Rectal smooth muscle tissue (tissue), 1 donor: ENCODE data around the gene RBP2.
"Not testable (repeated sequence)": the region's sequence is repeated elsewhere in the genome, so short reads cannot be mapped to it uniquely, and the experiment has no call there.

ENCODE experiments used
- H3K27ac ChIP-seq: one replicate; pipeline ENCODE4 v1.7.0; 2013; ENCODE audit warnings: low read depth, low read length, inconsistent platforms
- H3K27me3 ChIP-seq: one replicate; pipeline ENCODE4 v1.7.0; 2013; ENCODE audit warnings: low read length; ENCODE audit not compliant: control insufficient read depth, insufficient read depth
- H3K36me3 ChIP-seq: one replicate; pipeline ENCODE4 v1.7.0; 2013; ENCODE audit warnings: low read length; ENCODE audit not compliant: control insufficient read depth, insufficient read depth
- H3K4me1 ChIP-seq: one replicate; pipeline ENCODE4 v1.7.0; 2013; ENCODE audit warnings: low read length; ENCODE audit not compliant: control insufficient read depth, insufficient read depth
- H3K4me3 ChIP-seq: one replicate; pipeline ENCODE4 v1.7.0; 2013; ENCODE audit warnings: low read length
- H3K9ac ChIP-seq: one replicate; pipeline ENCODE4 v1.7.0; 2013; ENCODE audit warnings: low read length

Gene RBP2

DNA sequence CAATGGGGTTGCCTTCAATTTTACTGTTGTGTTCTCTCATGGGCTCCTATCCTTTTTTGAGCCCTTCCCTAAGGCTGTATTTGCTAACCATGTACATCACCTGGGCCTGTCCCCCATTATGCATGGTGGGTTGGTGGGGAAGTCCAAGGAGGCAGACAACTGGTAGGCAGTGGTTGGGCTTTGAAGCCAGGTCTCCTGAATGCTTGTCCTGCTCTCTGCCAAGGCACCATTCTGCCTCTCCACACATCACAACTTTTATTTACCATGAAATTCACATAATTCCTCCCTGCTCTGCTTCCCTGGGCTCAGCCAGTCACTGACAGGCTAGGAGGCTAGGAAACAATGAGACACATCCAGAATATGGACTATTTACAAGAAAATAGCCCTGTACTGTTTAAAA is 45.8 kb downstream of the RBP2 start:
- Histone ChIP-seq H3K36me3 (no peaks in the 10 kb centered on the region), H3K27ac (no peak overlapping the region), H3K27me3 (no peaks in the 10 kb centered on the region)

DNA sequence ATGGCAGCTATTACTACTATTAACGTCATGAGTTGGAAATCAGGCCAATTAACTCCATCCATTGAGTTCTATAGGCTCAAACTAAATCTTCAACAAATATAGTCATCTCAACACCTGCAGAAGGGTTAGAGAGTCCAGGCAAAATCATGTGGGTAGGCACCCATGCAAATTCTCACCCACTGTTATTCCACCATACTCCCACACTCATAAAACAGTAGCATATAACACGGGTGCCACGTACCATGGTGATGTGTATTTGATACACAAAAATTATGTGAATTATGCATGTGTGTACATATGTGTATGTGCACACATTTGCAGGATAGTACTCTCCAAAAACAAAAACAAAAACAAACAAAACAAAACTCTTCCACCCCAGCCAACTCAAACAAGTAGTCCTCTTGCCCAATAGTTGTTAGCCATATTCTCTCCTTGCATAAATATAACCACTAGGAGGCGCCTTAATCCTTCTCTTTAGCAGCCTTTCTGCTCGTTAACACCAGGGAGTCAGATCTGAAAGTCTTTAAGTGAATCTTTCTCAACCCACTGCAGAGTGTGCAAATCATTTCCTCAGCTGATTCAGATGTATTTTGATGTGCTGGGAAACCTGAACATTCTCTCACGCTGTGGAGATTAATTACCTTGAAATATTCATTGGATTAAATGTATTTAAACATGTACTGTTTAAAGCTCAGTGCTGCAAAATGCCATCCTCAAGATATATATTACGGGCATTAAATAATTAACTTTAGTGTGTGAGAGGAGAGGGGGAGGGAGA is 48.8 kb downstream of the RBP2 start:
- H3K4me3 ChIP-seq, result no peak overlapping the region
- no peaks in the 10 kb centered on the region for H3K4me1 ChIP-seq
- H3K27ac ChIP-seq, result no peak overlapping the region
- H3K27me3 ChIP-seq, result no peaks in the 10 kb centered on the region
- H3K36me3 ChIP-seq, result no peaks in the 10 kb centered on the region
- H3K9ac ChIP-seq, result no peak overlapping the region

More for the DNA sequence above, 45.8 kb downstream of the RBP2 start:
- Histone ChIP-seq H3K4me1 (no peaks in the 10 kb centered on the region), H3K4me3 (no peak overlapping the region), H3K9ac (no peak overlapping the region)

DNA sequence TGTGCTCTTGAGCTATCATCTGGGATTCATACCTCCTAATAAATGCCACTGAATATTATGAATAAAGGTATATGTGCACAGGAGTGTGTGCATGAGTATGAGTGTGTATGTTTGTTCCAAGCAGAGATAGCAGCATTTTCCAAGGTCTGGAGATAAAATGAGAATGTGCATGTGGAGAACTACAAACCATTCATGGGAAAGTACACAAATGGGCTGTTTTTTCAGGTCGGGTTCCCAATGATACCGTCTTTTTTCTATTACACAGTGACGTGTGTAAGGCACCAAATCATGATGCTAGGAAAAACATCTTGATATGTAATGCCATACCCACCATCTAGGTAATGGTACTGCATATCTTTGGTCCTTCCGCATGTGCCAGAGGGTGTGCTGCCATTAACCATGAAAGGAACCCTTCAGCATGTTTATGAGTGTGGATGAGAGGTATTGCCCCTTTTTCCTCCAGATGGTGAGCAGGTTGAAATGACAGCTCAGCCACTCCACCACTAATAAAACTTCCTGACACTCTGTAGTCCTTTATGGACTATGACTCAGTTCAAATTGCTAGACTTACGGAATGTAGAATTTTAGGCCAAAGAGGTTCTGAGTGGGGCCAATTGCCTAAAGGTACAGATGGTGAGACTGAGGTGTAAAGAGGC is 50.4 kb downstream of the RBP2 start:
- Histone ChIP-seq H3K36me3 (no peaks in the 10 kb centered on the region), H3K9ac (no peak overlapping the region), H3K27me3 (no peaks in the 10 kb centered on the region), H3K4me1 (no peaks in the 10 kb centered on the region), H3K4me3 (no peak overlapping the region), H3K27ac (no peak overlapping the region)

DNA sequence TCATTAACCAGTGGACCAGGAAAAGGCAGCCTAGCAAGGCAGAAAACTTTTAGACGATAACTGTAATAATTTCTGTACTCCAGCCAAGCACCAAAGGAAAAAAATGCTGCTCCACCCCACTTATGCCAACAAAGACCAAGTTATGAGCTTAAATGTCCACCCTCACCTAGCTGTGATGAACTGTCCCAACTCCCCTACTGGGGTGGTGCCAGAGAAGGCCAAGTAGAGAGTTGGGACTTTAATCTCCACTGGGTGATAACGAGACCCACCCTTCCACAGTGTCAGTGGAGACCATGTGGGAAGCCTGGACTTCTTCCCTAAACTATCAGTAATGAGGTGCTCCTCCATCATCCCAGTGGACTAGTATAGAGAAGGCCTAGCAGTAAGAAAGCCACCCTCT is 53.1 kb downstream of the RBP2 start:
- no peaks in the 10 kb centered on the region for H3K27me3 ChIP-seq
- H3K4me3 ChIP-seq, result no peak overlapping the region
- no peak overlapping the region for H3K27ac ChIP-seq
- no peaks in the 10 kb centered on the region for H3K4me1 ChIP-seq
- no peak overlapping the region for H3K9ac ChIP-seq
- H3K36me3 ChIP-seq, result no peaks in the 10 kb centered on the region

DNA sequence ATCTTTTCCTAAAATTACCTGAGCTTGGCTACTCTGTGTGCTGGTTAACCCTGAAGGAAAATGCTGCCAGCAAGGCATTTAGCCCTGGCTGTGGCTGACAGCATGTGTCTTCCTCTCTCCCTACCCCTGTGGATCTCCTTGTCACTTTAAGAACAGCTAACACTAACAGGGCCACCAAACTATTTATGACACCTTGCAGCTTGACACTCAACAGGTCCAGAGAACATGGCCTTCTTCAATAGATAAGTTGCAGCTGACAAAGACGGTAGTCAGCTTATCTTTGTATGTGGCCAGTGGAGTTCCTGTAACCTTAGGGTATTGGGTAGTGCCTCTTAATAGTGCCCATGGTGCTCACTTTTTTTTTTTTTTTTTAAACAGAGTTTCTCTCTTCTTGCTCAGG is 54.9 kb downstream of the RBP2 start:
- H3K27me3 ChIP-seq, result no peaks in the 10 kb centered on the region
- H3K4me1 ChIP-seq, result no peaks in the 10 kb centered on the region
- H3K9ac ChIP-seq, result no peak overlapping the region
- H3K27ac ChIP-seq, result no peak overlapping the region
- no peak overlapping the region for H3K4me3 ChIP-seq
- H3K36me3 ChIP-seq, result no peaks in the 10 kb centered on the region

DNA sequence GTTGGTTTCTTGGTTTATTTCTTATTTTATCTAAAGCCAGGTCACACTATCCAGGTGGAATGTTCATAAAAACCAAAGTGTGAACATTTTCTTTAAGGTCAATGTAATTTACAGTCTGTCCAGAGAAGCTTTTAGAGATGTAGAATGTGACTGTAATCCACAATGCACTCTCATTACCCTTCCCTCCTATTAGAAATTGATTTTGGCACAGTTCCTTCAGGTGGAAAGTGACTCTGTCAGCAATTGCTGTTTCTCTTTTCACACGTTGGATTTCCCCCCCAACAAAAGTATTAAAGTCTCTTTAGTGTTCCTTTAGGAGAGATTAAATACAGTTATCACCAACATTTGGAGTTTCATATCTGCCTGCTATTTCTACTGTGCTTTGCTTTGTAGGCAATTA is 55.3 kb downstream of the RBP2 start:
- H3K27ac ChIP-seq, result no peak overlapping the region
- no peaks in the 10 kb centered on the region for H3K4me1 ChIP-seq
- no peaks in the 10 kb centered on the region for H3K27me3 ChIP-seq
- H3K36me3 ChIP-seq, result no peaks in the 10 kb centered on the region
- no peak overlapping the region for H3K9ac ChIP-seq
- H3K4me3 ChIP-seq, result no peak overlapping the region

DNA sequence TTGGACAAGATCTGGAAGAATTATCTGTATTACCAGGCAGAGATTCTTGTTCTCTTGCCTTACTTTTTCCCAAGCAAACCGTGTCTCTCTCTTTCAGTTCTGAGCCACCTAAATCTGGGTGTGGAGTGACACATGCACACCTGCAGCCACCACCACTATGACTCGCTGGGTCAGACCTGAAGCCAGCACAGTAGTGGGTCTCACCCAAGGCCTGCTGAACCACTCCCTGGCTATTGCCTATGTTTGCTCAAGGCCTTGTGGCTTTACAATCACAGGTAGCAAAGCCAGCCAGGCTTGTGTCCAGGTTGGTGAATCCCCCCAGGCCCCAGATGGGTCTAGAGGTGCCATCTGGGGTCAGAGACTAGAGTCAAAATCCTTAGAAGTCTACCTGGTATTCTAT is 58.2 kb downstream of the RBP2 start:
- Histone ChIP-seq H3K4me3 (no peak overlapping the region), H3K4me1 (no peaks in the 10 kb centered on the region), H3K27ac (no peak overlapping the region), H3K9ac (no peak overlapping the region), H3K27me3 (no peaks in the 10 kb centered on the region), H3K36me3 (no peaks in the 10 kb centered on the region)

- no peak overlapping the region for H3K27ac ChIP-seq
- no peaks in the 10 kb centered on the region for H3K36me3 ChIP-seq
- no peak overlapping the region for H3K9ac ChIP-seq
- no peak overlapping the region for H3K4me3 ChIP-seq
- no peaks in the 10 kb centered on the region for H3K4me1 ChIP-seq
- H3K27me3 ChIP-seq, result no peaks in the 10 kb centered on the region
These were observed 60.0 kb downstream of the RBP2 start for GRCh38 chr3:139416275-139416674.

DNA sequence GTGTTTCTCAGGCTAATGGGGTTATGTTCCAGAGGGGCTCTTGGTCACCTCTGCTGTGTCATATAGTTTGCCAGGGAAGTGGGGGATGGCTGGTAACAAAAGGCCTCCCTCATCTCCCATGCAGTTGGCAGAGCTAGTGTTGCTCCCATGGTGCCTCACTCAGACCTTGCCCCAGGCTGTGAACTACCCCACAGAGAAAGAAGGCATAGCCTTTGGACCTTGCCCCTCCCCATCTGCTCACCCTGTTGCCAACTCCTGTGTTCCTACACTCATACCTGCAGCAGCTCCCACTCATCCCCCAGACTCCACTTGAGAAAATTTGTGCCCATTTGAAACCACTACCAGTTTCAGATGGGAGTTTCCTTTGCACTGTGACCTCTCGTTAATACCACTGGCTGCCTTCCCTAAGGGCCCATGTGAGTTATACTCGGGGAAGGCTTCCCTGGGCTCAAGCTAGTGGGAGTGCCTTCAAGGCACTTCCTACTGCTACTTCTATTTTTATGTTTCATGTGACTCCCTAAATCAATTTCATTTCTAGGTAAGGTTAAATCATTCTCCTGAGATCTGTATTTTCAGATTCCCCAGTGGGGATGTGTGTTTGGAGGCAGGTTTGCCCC is 61.6 kb downstream of the RBP2 start:
- no peaks in the 10 kb centered on the region for H3K27me3 ChIP-seq
- H3K36me3 ChIP-seq, result no peaks in the 10 kb centered on the region
- no peak overlapping the region for H3K4me3 ChIP-seq

DNA sequence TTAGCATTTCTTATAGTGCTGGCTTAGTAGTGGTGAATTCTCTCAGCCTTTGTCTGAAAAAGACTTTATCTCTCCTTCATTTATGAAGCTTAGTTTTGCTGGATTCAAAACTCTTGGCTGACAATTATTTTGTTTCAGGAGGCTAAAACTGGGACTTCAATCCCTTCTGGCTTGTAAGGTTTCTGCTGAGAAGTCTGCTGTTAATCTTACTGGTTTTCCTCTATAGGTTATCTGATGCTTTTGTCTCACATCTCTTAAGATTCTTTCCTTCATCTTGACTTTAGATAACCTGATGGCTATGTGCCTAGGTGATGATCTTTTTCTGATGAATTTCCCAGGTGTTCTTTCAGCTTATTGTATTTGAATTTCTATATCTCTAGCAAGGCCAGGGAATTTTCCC is 63.4 kb downstream of the RBP2 start:
- not testable (repeated sequence) for H3K36me3 ChIP-seq, H3K27me3 ChIP-seq, H3K9ac ChIP-seq, H3K4me1 ChIP-seq, H3K4me3 ChIP-seq, H3K27ac ChIP-seq

More for the DNA sequence above, 61.6 kb downstream of the RBP2 start:
- Histone ChIP-seq H3K27ac (no peak overlapping the region), H3K4me1 (no peaks in the 10 kb centered on the region), H3K9ac (no peak overlapping the region)
